H54 (cell line): ENCODE results near the gene LRRN2.
"Not testable (repeated sequence)": the region's sequence is repeated elsewhere in the genome, so short reads cannot be mapped to it uniquely, and the experiment has no call there.

ENCODE experiments used
- DNase-seq: peaks from one replicate; pipeline ENCODE4 v3.0.0; 2011; ENCODE audit warnings: low spot score, mixed read lengths; ENCODE audit not compliant: insufficient read length
- FAIRE-seq: peaks from 3 replicates; lab custom pipeline; 2011; peaks lifted over from hg19 to GRCh38; lab: Jason Lieb, UNC
- POLR2A ChIP-seq: IDR thresholded peaks from 2 replicates; pipeline ENCODE4 v1.6.1; 2011; ENCODE audit warnings: low read depth, mild to moderate bottlenecking, low read length

LRRN2 gene

DNA sequence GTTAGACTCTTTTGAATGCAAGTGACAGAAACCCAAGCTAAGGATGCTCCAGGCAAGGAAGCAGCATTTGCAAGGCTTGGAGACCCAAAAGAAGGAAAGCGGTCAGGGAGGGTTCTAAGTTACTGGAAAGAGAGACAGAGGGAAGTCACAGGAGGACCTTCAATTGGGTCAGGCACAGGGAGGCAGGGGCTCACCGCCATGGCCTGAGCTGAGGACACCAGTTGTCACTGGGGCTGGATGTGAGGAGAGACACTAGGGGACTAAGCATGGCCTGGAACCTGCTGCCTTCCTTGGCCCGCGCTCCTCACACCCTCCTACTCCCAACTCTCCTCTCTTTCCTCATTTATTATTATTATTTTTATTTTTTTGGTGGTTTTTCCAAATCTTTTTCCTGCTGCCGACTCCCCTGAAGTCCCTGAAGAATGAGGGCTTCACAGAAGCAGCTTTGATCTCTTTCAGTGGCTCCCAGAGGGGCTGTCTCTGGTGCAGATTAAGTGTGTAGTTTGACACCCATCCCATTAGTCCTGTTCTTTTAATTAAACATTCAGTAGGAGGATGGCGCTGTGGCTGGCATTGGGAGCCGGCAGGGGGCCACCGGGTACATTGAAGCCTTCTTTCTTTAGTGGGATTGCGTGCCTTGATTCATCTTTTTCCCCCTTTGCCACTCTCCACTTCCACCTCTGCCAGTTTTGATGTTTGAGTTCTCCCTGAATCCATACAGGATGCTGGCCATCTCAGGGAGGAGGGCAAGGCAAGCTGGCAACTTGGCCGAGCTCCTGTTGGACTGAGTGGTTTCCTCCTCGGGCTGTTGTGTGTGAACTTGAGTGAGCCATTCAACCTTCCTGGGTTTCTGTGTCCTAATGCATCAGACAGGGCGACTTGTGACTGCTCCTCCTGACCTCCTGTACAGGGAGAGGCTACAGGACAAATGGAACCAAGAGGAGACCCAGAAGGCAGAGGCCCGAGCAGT is 110.0 kb downstream of the LRRN2 start:
- FAIRE-seq (no peak), DNase-seq (no peak)
- no peak for TF ChIP-seq POLR2A

DNA sequence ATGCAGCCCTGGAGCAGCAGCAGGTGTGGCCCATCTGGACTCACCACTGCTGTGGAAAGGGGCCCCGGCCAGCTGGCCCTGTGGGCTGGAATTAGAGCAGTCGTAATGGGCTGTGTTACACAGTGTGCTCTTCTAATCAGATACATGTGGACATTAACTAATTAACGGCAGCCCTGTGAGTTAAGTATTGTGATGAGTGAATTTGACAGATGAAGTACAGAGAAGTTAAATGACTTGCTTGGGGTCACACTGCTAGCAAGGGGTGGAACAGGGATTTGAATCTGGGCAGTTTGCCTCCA is 110.7 kb downstream of the LRRN2 start:
- FAIRE-seq = no peak
- no peak for TF ChIP-seq POLR2A

GRCh38 chr1:204574016-204574864 is 111.3 kb downstream of the LRRN2 start:
- no peak for DNase-seq

More for the DNA sequence above, 110.7 kb downstream of the LRRN2 start:
- DNase-seq = no peak

DNA sequence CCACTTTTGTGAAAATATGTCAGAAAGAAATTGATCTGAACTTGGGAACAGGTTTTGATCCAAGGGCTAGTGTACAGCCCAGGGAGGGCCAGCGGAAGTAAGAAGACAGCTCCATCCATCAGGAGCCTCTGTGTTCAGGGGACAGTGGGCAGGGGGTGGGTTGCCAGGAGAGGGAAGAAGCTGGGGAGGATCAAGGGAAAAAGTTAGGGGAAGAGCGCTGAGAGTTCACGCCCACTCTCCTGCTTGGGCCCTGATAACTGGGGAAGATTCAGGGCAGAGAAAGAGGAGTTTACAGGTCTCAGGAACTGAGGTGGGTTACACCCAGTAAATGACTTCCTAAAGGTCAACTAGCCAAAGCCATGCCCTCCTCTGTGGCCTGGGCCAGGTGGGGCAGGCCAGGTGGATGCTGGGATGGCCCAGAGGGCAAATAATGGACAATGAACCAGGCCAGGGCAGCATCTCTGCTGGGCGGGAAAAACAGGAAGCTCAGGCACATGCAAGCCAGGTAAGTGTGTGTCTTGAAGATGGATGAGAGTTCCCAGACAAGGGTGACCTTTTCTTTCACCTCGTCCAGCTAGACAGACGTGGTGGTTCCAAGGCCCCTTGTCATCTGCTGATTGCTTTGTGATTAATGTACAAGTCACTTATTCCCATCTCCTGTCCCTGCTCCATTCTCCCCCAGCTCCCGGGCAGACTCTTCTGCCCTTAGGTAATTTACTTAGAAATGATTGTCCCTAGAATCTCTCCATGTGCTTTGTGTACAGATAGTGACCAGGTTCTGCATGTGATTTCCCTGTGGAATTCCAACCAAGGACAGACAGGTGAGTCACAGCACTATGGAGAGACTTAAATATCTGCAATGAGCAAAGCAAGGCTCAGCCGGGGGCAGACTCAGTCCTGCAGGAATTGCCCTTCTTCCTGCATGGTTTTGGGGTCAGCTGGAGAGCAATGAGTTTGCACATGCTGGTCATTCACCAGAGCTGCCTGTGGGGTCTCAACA is 112.3 kb downstream of the LRRN2 start:
- peak; percentile 34 for DNase-seq
- TF ChIP-seq POLR2A = no peak
- no peak for FAIRE-seq

More at GRCh38 chr1:204574016-204574864, 111.3 kb downstream of the LRRN2 start:
- no peak for FAIRE-seq
- TF ChIP-seq POLR2A = no peak

- FAIRE-seq (no peak), DNase-seq (no peak)
- TF ChIP-seq POLR2A = no peak
Observed at GRCh38 chr1:204571631-204572030, 113.9 kb downstream of the LRRN2 start.

- no peak for DNase-seq
- TF ChIP-seq POLR2A = no peak
- no peak for FAIRE-seq
Observed at GRCh38 chr1:204571128-204571527, 114.4 kb downstream of the LRRN2 start.

DNA sequence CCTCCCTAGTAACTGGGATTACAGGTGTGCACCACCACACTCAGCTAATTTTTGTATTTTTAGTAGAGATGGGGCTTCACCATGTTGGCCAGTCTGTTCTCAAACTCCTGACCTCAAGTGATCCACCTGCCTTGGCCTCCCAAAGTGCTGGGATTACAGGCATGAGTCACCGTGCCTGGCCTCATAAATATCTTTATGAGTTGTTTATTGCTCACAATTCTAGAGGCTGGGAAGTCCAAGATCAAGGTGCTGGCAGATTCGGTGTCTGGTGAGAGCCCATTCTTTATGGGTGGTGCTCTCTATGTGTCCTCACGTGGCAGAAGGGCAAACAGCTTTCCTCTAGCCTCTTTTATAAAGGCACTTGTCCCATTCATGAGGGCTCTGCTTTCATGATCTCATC is 115.5 kb downstream of the LRRN2 start:
- not testable (repeated sequence) for FAIRE-seq, DNase-seq

GRCh38 chr1:204569478-204569877 is 116.1 kb downstream of the LRRN2 start:
- DNase-seq = no peak
- no peak for TF ChIP-seq POLR2A
- FAIRE-seq = no peak

DNA sequence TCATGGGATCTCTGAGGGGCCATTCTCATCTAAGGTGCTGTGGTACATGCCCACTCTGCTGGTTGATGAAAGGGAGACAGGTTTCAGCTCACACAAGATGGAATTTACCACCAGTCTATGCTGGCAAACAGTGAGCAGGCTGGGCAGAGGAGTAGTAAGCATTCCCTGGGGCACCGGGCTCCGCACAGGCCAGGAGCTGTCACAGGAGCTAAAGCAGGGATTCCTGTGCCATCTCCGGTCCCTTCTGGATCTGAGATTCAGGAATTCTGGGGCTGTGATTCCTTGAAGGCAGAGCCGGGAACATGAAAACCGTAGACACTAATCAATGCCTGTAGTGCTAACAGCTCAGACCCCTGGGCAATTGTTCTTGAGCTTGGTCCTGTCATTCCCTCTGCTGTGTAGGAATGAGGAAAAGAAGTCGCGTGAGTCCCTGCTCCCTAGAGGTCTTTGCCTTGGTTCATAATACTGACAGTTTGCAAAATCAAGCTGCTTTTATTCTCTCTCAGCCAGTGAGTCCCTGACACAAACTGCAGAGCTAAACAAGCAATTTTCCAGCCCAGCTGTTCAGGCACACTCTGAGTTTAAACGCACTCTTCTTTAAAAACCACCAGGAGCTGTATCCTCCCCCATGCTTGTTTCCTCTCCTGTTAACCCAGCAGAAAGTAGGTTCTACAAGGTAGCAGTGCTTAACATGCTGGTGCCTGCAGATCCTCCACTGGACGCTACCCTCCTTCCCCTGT is 116.8 kb downstream of the LRRN2 start:
- FAIRE-seq (no peak), DNase-seq (no peak)
- no peak for TF ChIP-seq POLR2A
